K562 (cell line): Measurements from ENCODE around the gene PDZRN4. TPM values are rescaled to one million over a fixed set of nuclear protein-coding genes. Genes with fewer than 3 reads are reported as not detected.

Source experiments
- ATAC-seq: fragments of 200-7000 bp; cut with Tn5 transposase; 3 replicates; pipeline ENCODE4 v1.9.1; 2020; ENCODE audit warnings: moderate library complexity
- BruUV-seq: library from RNA; stranded (reverse); fragments of 400-500 nt; replicated peaks from 2 replicates; lab custom pipeline; 2021; lab: Mats Ljungman, UMichigan
- CTCF ChIA-PET: fragments of 300-600 bp; formaldehyde crosslinking; extraction: SDS; loops from one replicate; lab custom pipeline; 2021; ENCODE audit warnings: low intra/inter-chr PET ratio; lab: Yijun Ruan, JAX
- POLR2A ChIA-PET: fragments of 300-600, 350-650 bp; sonication (Branson Sonifier 250); formaldehyde crosslinking; extraction: SDS; loops from one replicate; lab custom pipeline; 2021; ENCODE audit warnings: antibody characterized with exemption, inconsistent platforms; lab: Yijun Ruan, JAX
- DNase-seq, 4 experiments: peaks; one replicate each; pipeline versions ENCODE4 v3.0.0 to v3.0.0-alpha.2; 2011 to 2018; ENCODE audit warnings: low spot score in 3 of 4, mixed read lengths in 3 of 4; ENCODE audit errors: extremely low read depth in 1 of 4
- FAIRE-seq: peaks from 2 replicates; lab custom pipeline; 2011; peaks lifted over from hg19 to GRCh38; lab: Jason Lieb, UNC
- H2AFZ ChIP-seq: 2 replicates; pipeline ENCODE4 v1.6.0; 2011; ENCODE audit warnings: low read depth, low read length, control low read depth, inconsistent platforms
- H3K27ac ChIP-seq: fragments of 200-600 bp; 3 replicates; pipeline ENCODE4 v1.8.0; 2011; ENCODE audit warnings: low read depth, mild to moderate bottlenecking, control low read depth, inconsistent platforms, low read length, moderate library complexity, mixed read lengths; ENCODE audit errors: extremely low read depth
- H3K27me3 ChIP-seq, 2 experiments: fragments of 300-600 bp in 1 of 2; 2 replicates in 1 of 2; 3 replicates in 1 of 2; pipeline versions ENCODE4 v1.6.0 to v1.8.0; 2011; ENCODE audit warnings: inconsistent platforms in 2 of 2, low read length in 2 of 2, mild to moderate bottlenecking in 1 of 2, mixed read lengths in 1 of 2, moderate library complexity in 1 of 2; ENCODE audit not compliant: control insufficient read depth in 2 of 2, insufficient read depth in 2 of 2
- H3K36me3 ChIP-seq: fragments of 300-600 bp; 3 replicates; pipeline ENCODE4 v1.8.0; 2011; ENCODE audit warnings: mild to moderate bottlenecking, low read length, inconsistent platforms; ENCODE audit not compliant: control insufficient read depth, insufficient read depth
- H3K4me1 ChIP-seq, 2 experiments: fragments of 200-600 bp in 1 of 2; replicated peaks in 1 of 2; 2 replicates in 1 of 2; 3 replicates in 1 of 2; pipeline versions ENCODE4 v1.5.1 to v1.8.0; 2011; ENCODE audit warnings: inconsistent platforms in 2 of 2, low read length in 2 of 2, mild to moderate bottlenecking in 1 of 2, mixed read lengths in 1 of 2, moderate library complexity in 1 of 2; ENCODE audit not compliant: control insufficient read depth in 2 of 2, insufficient read depth in 2 of 2
- H3K4me2 ChIP-seq: 2 replicates; pipeline ENCODE4 v1.6.1; 2011; ENCODE audit warnings: low read length, control low read depth, inconsistent platforms, mixed read lengths; ENCODE audit not compliant: insufficient read depth
- H3K4me3 ChIP-seq: fragments of 200-600 bp; sonication (generic), shearing (Covaris generic); 2 replicates; pipeline ENCODE4 v1.5.1; 2016; ENCODE audit warnings: control low read depth, inconsistent platforms
- H3K79me2 ChIP-seq: fragments of 200-600 bp; 3 replicates; pipeline ENCODE4 v1.8.0; 2011; ENCODE audit warnings: low read length, inconsistent platforms; ENCODE audit not compliant: control insufficient read depth, insufficient read depth
- H3K9ac ChIP-seq, 2 experiments: 2 replicates each; pipeline versions ENCODE4 v1.6.0 to v1.6.1; 2011; ENCODE audit warnings: low read depth in 2 of 2, low read length in 2 of 2, control low read depth in 1 of 2, inconsistent platforms in 1 of 2, mild to moderate bottlenecking in 1 of 2, mixed read lengths in 1 of 2; ENCODE audit not compliant: insufficient read depth in 1 of 2
- H3K9me1 ChIP-seq: one replicate; pipeline ENCODE4 v1.6.0; 2011; ENCODE audit warnings: inconsistent platforms, mild to moderate bottlenecking, low read length, moderate library complexity; ENCODE audit not compliant: control insufficient read depth, insufficient read depth
- H3K9me3 ChIP-seq: replicated peaks from 2 replicates; pipeline ENCODE4 v1.5.1; 2011; ENCODE audit warnings: low read depth, low read length, inconsistent platforms; ENCODE audit not compliant: control insufficient read depth, insufficient read depth
- H4K20me1 ChIP-seq: replicated peaks from 2 replicates; pipeline ENCODE4 v1.6.1; 2011; ENCODE audit warnings: low read length, inconsistent platforms, mixed read lengths; ENCODE audit not compliant: control insufficient read depth, insufficient read depth
- CREB3 ChIP-seq: fragments of 450-650 bp; conservative IDR thresholded peaks from 2 replicates; pipeline ENCODE4 v1.6.1; 2016; ENCODE audit warnings: missing genetic modification characterization, low read depth, mild to moderate bottlenecking, missing compliant biosample characterization, moderate library complexity
- GABPB1 ChIP-seq: sonication (generic); formaldehyde crosslinking; IDR thresholded peaks from 2 replicates; pipeline ENCODE4 v1.8.0; 2022; ENCODE audit warnings: mild to moderate bottlenecking, missing genetic modification reagents
- SFPQ ChIP-seq: fragments of 200-400 bp; formaldehyde crosslinking; IDR thresholded peaks from 2 replicates; pipeline ENCODE4 v1.6.1; 2017; ENCODE audit warnings: mild to moderate bottlenecking, low read depth, low read length, moderate library complexity
- WGBS: fragments of 100-300 bp; shearing (Covaris generic); methylation state at CpG from one replicate; pipeline ENCODE4 v1.1.6; 2016; ENCODE audit warnings: low coverage, mixed read lengths; ENCODE audit not compliant: insufficient coverage; ENCODE audit errors: missing lambda C conversion rate; 5-methylcytosine and 5-hydroxymethylcytosine counted together
- in situ Hi-C: fragments of 300-500 bp; cut with MboI; formaldehyde crosslinking; loops from 4 replicates; pipeline ENCODE4 v1.15.0; 2018; ENCODE audit warnings: inconsistent platforms, mixed read lengths
- intact Hi-C: fragments of 100-400 bp; cut with micrococcal nuclease; formaldehyde crosslinking; loops from 2 replicates; pipeline ENCODE4 v1.14.2; 2022
- polyA plus RNA-seq, 8 experiments: library from polyadenylated mRNA; depleted of rRNA in 4 of 8; stranded (reverse) in 5 of 8; unstranded in 3 of 8; fragments of >200 nt; fragmentation: Nextera tagmentation in 2 of 8; fragmentation: Illumina TruSeq in 1 of 8; extraction: Ambion mirVana in 2 of 8; extraction: Trizol in 1 of 8; gene quantifications; 2 replicates each; pipeline versions ENCODE4 v1.2.1 to v1.2.3, GENCODE V29; 2011 to 2014; ENCODE audit warnings: inconsistent platforms in 1 of 8, missing spikeins in 1 of 8
- total RNA-seq, 7 experiments: library from RNA; depleted of rRNA in 6 of 7; stranded (reverse); fragments of >200 nt in 6 of 7; fragmentation: Illumina TruSeq in 2 of 7; extraction: Trizol in 2 of 7; gene quantifications; 2 replicates each; pipeline versions ENCODE4 v1.2.1 to v1.2.3, GENCODE V29; 2011 to 2021; ENCODE audit warnings: low replicate concordance in 1 of 7

Gene PDZRN4
- total and polyA plus RNA-seq, 9 of the 15 experiments (the other 6 are each of a cell fraction or from before 2014, with no cell fraction given) = not detected

GRCh38 chr12:41521872-41522379, 333.8 kb downstream of the PDZRN4 start:
- H4K20me1 ChIP-seq = no peaks in the 10 kb centered on the region
- no peak overlapping the region for H3K4me3 ChIP-seq
- BruUV-seq = no TSS peak
- no peak overlapping the region for H2AFZ ChIP-seq
- DNase-seq = no peak
- WGBS = 0% methylated on average over 1 of the region's 1 CpG
- no peaks in the 10 kb centered on the region for H3K27me3 ChIP-seq
- no peaks in the 10 kb centered on the region for H3K36me3 ChIP-seq
- H3K4me2 ChIP-seq = no peak overlapping the region
- H3K27ac ChIP-seq = no peak overlapping the region
- no peak overlapping the region for H3K9ac ChIP-seq
- no peaks in the 10 kb centered on the region for H3K79me2 ChIP-seq
- TF ChIP-seq CREB3 (tag) = no peak
- TF ChIP-seq SFPQ = no peak
- no peak for TF ChIP-seq GABPB1 (CRISPR knock-in tag)
- TF ChIP-seq, all 486 proteins: peak for 0
- FAIRE-seq (no peak), ATAC-seq (no peak)
- Histone ChIP-seq H3K4me1 (no peaks in the 10 kb centered on the region), H3K9me3 (no peaks in the 10 kb centered on the region), H3K9me1 (no peaks in the 10 kb centered on the region)
- intact Hi-C loops = no loop called here
- POLR2A ChIA-PET = no interaction called here
- in situ Hi-C loops = no loop called here
- CTCF ChIA-PET = no interaction called here
